Measurements from ENCODE around the gene SUGP2.

SUGP2 gene

GRCh38 chr19:19055701-19056100 lies 22.4 kb upstream of the SUGP2 start:
- peaks cover 25% of the 10 kb centered on the region for H3K36me3 ChIP-seq (ENCODE audit: control insufficient read depth, insufficient read depth, low read length)
- H3K4me1 ChIP-seq (ENCODE audit: control insufficient read depth, insufficient read depth, low read length), result no peaks in the 10 kb centered on the region
- no peaks in the 10 kb centered on the region for H3K9me3 ChIP-seq (ENCODE audit: control insufficient read depth, low read length)
- no peak overlapping the region for H3K9ac ChIP-seq (ENCODE audit: low read length)
- H3K4me3 ChIP-seq (ENCODE audit: low read length), result no peak overlapping the region
- H3K27me3 ChIP-seq (ENCODE audit: control insufficient read depth, insufficient read depth, low read length), result no peaks in the 10 kb centered on the region

GRCh38 chr19:19054939-19055440 lies 21.7 kb upstream of the SUGP2 start:
- H3K27me3 ChIP-seq (ENCODE audit: control insufficient read depth, insufficient read depth, low read length), result no peaks in the 10 kb centered on the region
- no peaks in the 10 kb centered on the region for H3K4me1 ChIP-seq (ENCODE audit: control insufficient read depth, insufficient read depth, low read length)
- H3K36me3 ChIP-seq (ENCODE audit: control insufficient read depth, insufficient read depth, low read length), result peaks cover 25% of the 10 kb centered on the region
- no peaks in the 10 kb centered on the region for H3K9me3 ChIP-seq (ENCODE audit: control insufficient read depth, low read length)
- no peak overlapping the region for H3K4me3 ChIP-seq (ENCODE audit: low read length)
- no peak overlapping the region for H3K9ac ChIP-seq (ENCODE audit: low read length)

GRCh38 chr19:19054315-19054938 lies 21.1 kb upstream of the SUGP2 start:
- H3K4me1 ChIP-seq (ENCODE audit: control insufficient read depth, insufficient read depth, low read length), result no peaks in the 10 kb centered on the region
- no peaks in the 10 kb centered on the region for H3K9me3 ChIP-seq (ENCODE audit: control insufficient read depth, low read length)
- H3K36me3 ChIP-seq (ENCODE audit: control insufficient read depth, insufficient read depth, low read length), result peaks cover 25% of the 10 kb centered on the region
- no peak overlapping the region for H3K9ac ChIP-seq (ENCODE audit: low read length)
- no peak overlapping the region for H3K4me3 ChIP-seq (ENCODE audit: low read length)
- no peaks in the 10 kb centered on the region for H3K27me3 ChIP-seq (ENCODE audit: control insufficient read depth, insufficient read depth, low read length)

- Histone ChIP-seq H3K4me1 (ENCODE audit: control insufficient read depth, insufficient read depth, low read length) (no peaks in the 10 kb centered on the region), H3K27me3 (ENCODE audit: control insufficient read depth, insufficient read depth, low read length) (no peaks in the 10 kb centered on the region), H3K4me3 (ENCODE audit: low read length) (no peak overlapping the region), H3K9me3 (ENCODE audit: control insufficient read depth, low read length) (no peaks in the 10 kb centered on the region), H3K9ac (ENCODE audit: low read length) (no peak overlapping the region), H3K36me3 (ENCODE audit: control insufficient read depth, insufficient read depth, low read length) (peaks cover 25% of the 10 kb centered on the region)
Observed at GRCh38 chr19:19053508-19054314, 20.4 kb upstream of the SUGP2 start.

DNA sequence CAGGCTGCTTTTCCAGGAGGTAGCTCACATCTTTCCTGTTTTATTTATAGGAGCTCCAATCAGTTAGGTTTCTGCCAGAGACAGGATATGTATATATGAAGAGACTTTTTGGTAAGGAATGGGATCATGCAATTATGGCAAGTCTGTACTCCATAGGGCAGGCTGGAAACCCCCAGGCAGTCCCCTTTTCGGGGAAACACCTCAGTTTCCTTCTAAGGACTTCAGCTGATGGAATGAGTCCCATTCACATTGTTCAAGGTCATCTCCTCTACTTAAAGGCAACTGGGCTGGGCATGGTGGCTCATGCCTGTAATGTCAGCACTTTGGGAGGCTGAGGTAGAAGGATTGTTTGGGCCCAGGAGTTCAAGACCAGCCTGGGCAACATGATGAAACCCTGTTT lies 19.6 kb upstream of the SUGP2 start:
- H3K36me3 ChIP-seq (ENCODE audit: control insufficient read depth, insufficient read depth, low read length), result peaks cover 25% of the 10 kb centered on the region
- no peak overlapping the region for H3K4me3 ChIP-seq (ENCODE audit: low read length)
- no peak overlapping the region for H3K9ac ChIP-seq (ENCODE audit: low read length)
- H3K9me3 ChIP-seq (ENCODE audit: control insufficient read depth, low read length), result no peaks in the 10 kb centered on the region
- no peaks in the 10 kb centered on the region for H3K4me1 ChIP-seq (ENCODE audit: control insufficient read depth, insufficient read depth, low read length)
- no peaks in the 10 kb centered on the region for H3K27me3 ChIP-seq (ENCODE audit: control insufficient read depth, insufficient read depth, low read length)

DNA sequence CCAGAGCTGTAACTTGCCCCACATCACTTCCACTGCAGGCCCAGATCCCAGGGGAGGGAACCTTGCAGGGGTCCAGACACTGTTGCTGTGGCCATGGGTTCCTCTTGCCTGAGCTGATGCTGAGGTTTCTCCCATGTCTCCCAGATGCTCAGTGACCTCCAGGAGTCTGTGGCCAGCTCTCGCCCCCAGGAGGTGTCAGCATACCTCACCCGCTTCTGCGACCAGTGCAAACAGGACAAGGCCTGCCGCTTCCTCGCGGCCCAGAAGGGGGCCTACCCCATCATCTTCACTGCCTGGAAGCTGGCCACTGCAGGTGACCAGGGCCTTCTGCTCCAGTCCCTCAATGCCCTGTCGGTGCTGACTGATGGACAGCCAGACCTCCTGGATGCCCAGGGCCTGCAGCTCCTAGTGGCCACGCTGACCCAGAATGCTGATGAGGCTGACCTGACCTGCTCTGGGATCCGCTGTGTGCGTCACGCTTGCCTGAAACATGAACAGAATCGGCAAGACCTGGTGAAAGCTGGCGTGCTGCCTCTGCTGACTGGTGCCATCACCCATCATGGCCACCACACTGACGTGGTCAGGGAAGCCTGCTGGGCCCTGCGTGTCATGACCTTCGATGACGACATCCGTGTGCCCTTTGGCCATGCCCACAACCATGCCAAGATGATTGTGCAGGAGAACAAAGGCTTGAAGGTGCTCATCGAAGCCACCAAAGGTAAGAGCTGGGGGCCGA lies 18.3 kb upstream of the SUGP2 start:
- Histone ChIP-seq H3K4me3 (ENCODE audit: low read length) (no peak overlapping the region), H3K9ac (ENCODE audit: low read length) (no peak overlapping the region), H3K9me3 (ENCODE audit: control insufficient read depth, low read length) (no peaks in the 10 kb centered on the region), H3K27me3 (ENCODE audit: control insufficient read depth, insufficient read depth, low read length) (no peaks in the 10 kb centered on the region), H3K4me1 (ENCODE audit: control insufficient read depth, insufficient read depth, low read length) (no peaks in the 10 kb centered on the region), H3K36me3 (ENCODE audit: control insufficient read depth, insufficient read depth, low read length) (peaks cover 20% of the 10 kb centered on the region)

DNA sequence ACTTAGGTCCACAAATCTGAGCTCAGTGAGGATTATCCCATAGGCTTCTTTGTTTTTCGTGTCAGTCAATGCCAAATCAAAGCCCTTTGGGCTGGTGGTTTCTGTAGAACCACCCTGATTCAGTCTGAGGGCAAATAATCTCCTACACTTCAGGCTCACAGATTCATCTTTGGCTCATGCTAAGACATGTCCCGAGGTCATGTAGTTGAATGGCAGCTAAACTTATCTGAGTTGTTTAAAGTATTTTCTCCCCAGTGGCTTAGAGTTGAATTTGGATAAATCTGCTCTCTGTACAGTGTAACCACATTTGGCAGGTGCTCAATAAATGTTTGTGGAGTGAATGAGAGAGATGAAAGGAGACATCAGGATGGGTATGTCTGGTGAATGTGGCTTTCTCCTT lies 17.4 kb upstream of the SUGP2 start:
- H3K4me3 ChIP-seq (ENCODE audit: low read length), result no peak overlapping the region
- H3K4me1 ChIP-seq (ENCODE audit: control insufficient read depth, insufficient read depth, low read length), result no peaks in the 10 kb centered on the region
- peaks cover 20% of the 10 kb centered on the region for H3K36me3 ChIP-seq (ENCODE audit: control insufficient read depth, insufficient read depth, low read length)
- H3K9me3 ChIP-seq (ENCODE audit: control insufficient read depth, low read length), result no peaks in the 10 kb centered on the region
- H3K9ac ChIP-seq (ENCODE audit: low read length), result no peak overlapping the region
- H3K27me3 ChIP-seq (ENCODE audit: control insufficient read depth, insufficient read depth, low read length), result no peaks in the 10 kb centered on the region

DNA sequence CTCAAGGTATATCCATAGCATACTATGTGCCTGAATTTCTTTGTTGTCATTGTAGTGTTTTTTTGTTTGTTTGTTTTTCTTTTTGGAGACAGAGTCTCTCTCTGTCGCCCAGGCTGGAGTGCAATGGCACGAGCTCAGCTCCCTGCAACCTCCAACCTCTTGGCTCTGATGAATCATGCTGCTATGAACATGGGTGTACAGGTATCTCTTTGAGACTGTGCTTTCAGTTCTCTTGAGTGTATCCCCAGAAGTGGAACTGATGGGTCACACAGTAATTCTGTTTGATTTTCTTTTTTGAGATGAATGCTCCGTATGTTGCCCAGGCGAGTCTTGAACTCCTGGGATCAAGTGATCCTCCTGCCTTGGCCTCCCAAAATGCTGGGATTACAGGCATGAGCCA lies 16.8 kb upstream of the SUGP2 start:
- Histone ChIP-seq H3K9ac (ENCODE audit: low read length) (no peak overlapping the region), H3K4me1 (ENCODE audit: control insufficient read depth, insufficient read depth, low read length) (no peaks in the 10 kb centered on the region), H3K36me3 (ENCODE audit: control insufficient read depth, insufficient read depth, low read length) (peaks cover 15% of the 10 kb centered on the region), H3K27me3 (ENCODE audit: control insufficient read depth, insufficient read depth, low read length) (no peaks in the 10 kb centered on the region), H3K4me3 (ENCODE audit: low read length) (no peak overlapping the region), H3K9me3 (ENCODE audit: control insufficient read depth, low read length) (no peaks in the 10 kb centered on the region)

DNA sequence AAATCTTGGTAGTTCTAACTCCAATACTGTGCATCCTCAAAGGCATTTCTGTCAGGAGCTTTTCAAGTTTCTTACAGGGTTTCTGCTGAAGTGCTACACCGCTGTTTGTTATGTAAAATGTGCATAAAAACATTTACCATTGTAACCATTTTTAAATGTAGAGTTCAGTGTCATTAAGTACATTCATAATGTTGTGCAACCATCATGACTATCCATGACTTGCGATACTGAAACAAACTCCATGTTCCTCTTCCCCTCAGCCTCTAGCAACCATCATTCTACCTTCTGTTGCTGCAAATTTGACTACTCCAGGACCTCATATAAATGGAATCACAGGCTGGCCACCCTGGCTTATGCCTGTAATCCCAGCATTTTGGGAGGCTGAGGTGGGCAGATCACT lies 16.1 kb upstream of the SUGP2 start:
- H3K9ac ChIP-seq (ENCODE audit: low read length), result no peak overlapping the region
- H3K9me3 ChIP-seq (ENCODE audit: control insufficient read depth, low read length), result no peaks in the 10 kb centered on the region
- H3K4me1 ChIP-seq (ENCODE audit: control insufficient read depth, insufficient read depth, low read length), result no peaks in the 10 kb centered on the region
- no peak overlapping the region for H3K4me3 ChIP-seq (ENCODE audit: low read length)
- H3K27me3 ChIP-seq (ENCODE audit: control insufficient read depth, insufficient read depth, low read length), result no peaks in the 10 kb centered on the region
- H3K36me3 ChIP-seq (ENCODE audit: control insufficient read depth, insufficient read depth, low read length), result peaks cover 8% of the 10 kb centered on the region

DNA sequence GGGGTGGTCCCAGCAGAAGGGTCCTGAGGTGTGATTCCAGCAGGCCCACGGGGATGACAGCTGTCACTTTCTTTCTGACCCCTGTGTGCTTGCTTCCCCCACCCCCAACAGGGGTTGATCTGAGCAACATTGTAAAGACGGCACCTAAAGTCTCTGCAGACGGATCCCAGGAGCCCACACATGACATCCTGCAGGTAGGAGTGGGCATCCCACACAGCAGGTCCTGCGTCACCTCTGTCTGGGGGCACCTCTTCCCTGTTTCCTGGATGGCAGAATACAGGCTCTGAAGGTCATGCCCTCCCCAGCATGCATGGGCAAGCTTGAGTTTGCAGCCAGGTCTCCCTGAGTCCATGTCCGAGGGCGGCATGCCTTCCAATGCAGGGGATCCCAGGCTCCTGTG lies 10.6 kb upstream of the SUGP2 start:
- Histone ChIP-seq H3K36me3 (ENCODE audit: control insufficient read depth, insufficient read depth, low read length) (peaks cover 7% of the 10 kb centered on the region), H3K4me1 (ENCODE audit: control insufficient read depth, insufficient read depth, low read length) (peaks cover 6% of the 10 kb centered on the region), H3K9me3 (ENCODE audit: control insufficient read depth, low read length) (no peaks in the 10 kb centered on the region)

GRCh38 chr19:19043481-19043880 lies 10.2 kb upstream of the SUGP2 start:
- H3K4me3 ChIP-seq (ENCODE audit: low read length), result no peak overlapping the region
- no peak overlapping the region for H3K9ac ChIP-seq (ENCODE audit: low read length)
- no peaks in the 10 kb centered on the region for H3K27me3 ChIP-seq (ENCODE audit: control insufficient read depth, insufficient read depth, low read length)
- peaks cover 6% of the 10 kb centered on the region for H3K4me1 ChIP-seq (ENCODE audit: control insufficient read depth, insufficient read depth, low read length)
- peaks cover 7% of the 10 kb centered on the region for H3K36me3 ChIP-seq (ENCODE audit: control insufficient read depth, insufficient read depth, low read length)
- no peaks in the 10 kb centered on the region for H3K9me3 ChIP-seq (ENCODE audit: control insufficient read depth, low read length)

More for the DNA sequence above, 10.6 kb upstream of the SUGP2 start:
- no peak overlapping the region for H3K9ac ChIP-seq (ENCODE audit: low read length)
- no peaks in the 10 kb centered on the region for H3K27me3 ChIP-seq (ENCODE audit: control insufficient read depth, insufficient read depth, low read length)
- H3K4me3 ChIP-seq (ENCODE audit: low read length), result no peak overlapping the region

DNA sequence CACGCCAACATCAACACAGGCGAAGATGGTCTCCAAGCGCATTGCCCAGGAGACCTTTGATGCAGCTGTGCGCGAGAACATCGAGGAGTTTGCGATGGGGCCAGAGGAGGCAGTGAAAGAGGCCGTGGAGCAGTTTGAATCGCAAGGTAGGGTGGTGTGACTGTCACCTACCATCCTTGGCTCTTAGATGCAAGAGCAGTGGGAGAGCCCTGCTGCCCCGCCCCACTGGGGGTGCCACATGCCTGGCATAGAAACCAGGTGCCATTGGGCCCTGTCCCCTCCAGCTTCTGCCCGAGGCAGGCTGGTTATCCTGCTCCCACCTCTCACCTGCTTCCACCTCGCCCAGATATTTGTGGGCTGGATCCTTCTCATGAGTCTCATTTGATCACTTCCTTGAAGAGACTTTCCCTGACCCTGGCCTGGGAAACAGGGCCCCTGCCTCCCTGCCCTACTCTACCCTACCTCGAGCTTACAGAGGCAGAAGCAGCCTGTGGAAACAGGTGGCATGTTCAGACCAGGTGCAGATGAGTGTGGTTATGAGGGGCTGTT lies 9.5 kb upstream of the SUGP2 start:
- peaks cover 6% of the 10 kb centered on the region for H3K4me1 ChIP-seq (ENCODE audit: control insufficient read depth, insufficient read depth, low read length)
- no peaks in the 10 kb centered on the region for H3K27me3 ChIP-seq (ENCODE audit: control insufficient read depth, insufficient read depth, low read length)
- H3K9me3 ChIP-seq (ENCODE audit: control insufficient read depth, low read length), result no peaks in the 10 kb centered on the region
- no peak overlapping the region for H3K4me3 ChIP-seq (ENCODE audit: low read length)
- no peak overlapping the region for H3K9ac ChIP-seq (ENCODE audit: low read length)
- peaks cover 7% of the 10 kb centered on the region for H3K36me3 ChIP-seq (ENCODE audit: control insufficient read depth, insufficient read depth, low read length)
